PC-3 (cell line): ENCODE measurements around the gene ZNF45. TPM values are rescaled to one million over a fixed set of nuclear protein-coding genes. Genes with fewer than 3 reads are reported as not detected.

Source experiments
- ATAC-seq: fragments of 200-7000 bp; cut with Tn5 transposase; 2 replicates; pipeline ENCODE4 v1.9.1; 2020; ENCODE audit warnings: mild to moderate bottlenecking, moderate library complexity
- BruUV-seq: library from RNA; stranded (reverse); fragments of 400-500 nt; replicated peaks from 2 replicates; lab custom pipeline; 2021; lab: Mats Ljungman, UMichigan
- CTCF ChIA-PET: fragments of 300-600 bp; sonication (Branson Sonifier 250); formaldehyde crosslinking; loops from one replicate; lab custom pipeline; 2022; ENCODE audit warnings: antibody characterized with exemption; lab: Charles Lee
- POLR2A ChIA-PET: fragments of 300-600 bp; sonication (Branson Sonifier 250); formaldehyde crosslinking; loops from one replicate; lab custom pipeline; 2022; ENCODE audit warnings: antibody characterized with exemption; ENCODE audit not compliant: unreplicated experiment; lab: Charles Lee
- DNase-seq: peaks from one replicate; pipeline ENCODE4 v3.0.0-alpha.2; 2015
- H2AFZ ChIP-seq: fragments of 300-600 bp; sonication (generic); 2 replicates; pipeline ENCODE4 v1.6.0; 2016; ENCODE audit warnings: antibody characterized with exemption, low read length
- H3F3A ChIP-seq: fragments of 300-600 bp; sonication (generic); one replicate; pipeline ENCODE4 v1.6.0; 2017; ENCODE audit warnings: antibody characterized with exemption, low read length, control low read depth, mild to moderate bottlenecking; ENCODE audit not compliant: unreplicated experiment
- H3K27ac ChIP-seq: fragments of 300-600 bp; sonication (generic); 2 replicates; pipeline ENCODE4 v1.5.1; 2016; ENCODE audit warnings: mild to moderate bottlenecking, low read length
- H3K27me3 ChIP-seq: fragments of 300-600 bp; sonication (generic); 2 replicates; pipeline ENCODE4 v1.6.1; 2016; ENCODE audit warnings: low read length, mixed read lengths
- H3K36me3 ChIP-seq: fragments of 300-600 bp; sonication (generic); 2 replicates; pipeline ENCODE4 v1.6.1; 2016; ENCODE audit warnings: low read depth, mixed run types, low read length, mixed read lengths
- H3K4me1 ChIP-seq: fragments of 300-600 bp; sonication (generic); 2 replicates; pipeline ENCODE4 v1.5.1; 2016; ENCODE audit warnings: low read length; ENCODE audit not compliant: insufficient read depth
- H3K4me2 ChIP-seq: fragments of 300-600 bp; sonication (generic); 2 replicates; pipeline ENCODE4 v1.6.0; 2016; ENCODE audit warnings: low read length
- H3K4me3 ChIP-seq: fragments of 300-600 bp; sonication (generic); 2 replicates; pipeline ENCODE4 v1.5.1; 2016; ENCODE audit warnings: mild to moderate bottlenecking, low read length, mixed read lengths
- H3K79me2 ChIP-seq: fragments of 300-600 bp; sonication (generic); 2 replicates; pipeline ENCODE4 v1.6.1; 2017; ENCODE audit warnings: low read length, mixed read lengths
- H3K9ac ChIP-seq: fragments of 300-600 bp; sonication (generic); 2 replicates; pipeline ENCODE4 v1.6.0; 2016; ENCODE audit warnings: mild to moderate bottlenecking, low read length
- H3K9me2 ChIP-seq: fragments of 300-600 bp; sonication (generic); replicated peaks from 2 replicates; pipeline ENCODE4 v1.6.1; 2016; ENCODE audit warnings: mixed run types, low read length, mixed read lengths
- H3K9me3 ChIP-seq: fragments of 300-600 bp; sonication (generic); 2 replicates; pipeline ENCODE4 v1.6.1; 2016; ENCODE audit warnings: low read length, mixed read lengths
- H4K20me1 ChIP-seq: fragments of 300-600 bp; sonication (generic); 2 replicates; pipeline ENCODE4 v1.6.1; 2016; ENCODE audit warnings: low read length, mixed read lengths
- EZH2 ChIP-seq: fragments of 300-600 bp; sonication (generic); IDR thresholded peaks from one replicate; pipeline ENCODE4 v1.6.1; 2017; ENCODE audit warnings: antibody characterized with exemption, mild to moderate bottlenecking, low read length; ENCODE audit not compliant: unreplicated experiment
- EZH2phosphoT487 ChIP-seq: fragments of 300-600 bp; sonication (generic); IDR thresholded peaks from 2 replicates; pipeline ENCODE4 v1.6.1; 2018; ENCODE audit warnings: mild to moderate bottlenecking, antibody characterized with exemption, low read length, borderline replicate concordance
- intact Hi-C: fragments of 100-400 bp; cut with micrococcal nuclease; formaldehyde crosslinking; loops from 2 replicates; pipeline ENCODE4 v1.9.0; 2023
- total RNA-seq: library from RNA; depleted of rRNA; stranded (reverse); fragments of >200 nt; gene quantifications from 2 replicates; pipeline ENCODE4 v1.2.3, GENCODE V29; 2014
- TF ChIP-seq, protein P1 (sequence below): fragments of 300-600 bp; sonication (generic); conservative IDR thresholded peaks from 2 replicates; pipeline ENCODE4 v1.5.1; 2017; ENCODE audit warnings: antibody characterized with exemption, low read depth, mild to moderate bottlenecking, low read length

Gene ZNF45
- total RNA-seq, 1 experiment from 2014 or later: 5.8 TPM

- intact Hi-C loops: no loop called here
- ATAC-seq (no peak), DNase-seq (no peak)
- Histone ChIP-seq H3K79me2 (no peaks in the 10 kb centered on the region), H3K9me2 (no peaks in the 10 kb centered on the region), H3K36me3 (peaks cover 50% of the 10 kb centered on the region), H3K27ac (no peak overlapping the region), H4K20me1 (no peaks in the 10 kb centered on the region), H3K4me1 (no peaks in the 10 kb centered on the region), H3K9ac (no peak overlapping the region), H3K4me3 (no peak overlapping the region), H3K27me3 (no peaks in the 10 kb centered on the region), H3K4me2 (no peak overlapping the region), H2AFZ (no peak overlapping the region), H3K9me3 (peaks cover 14% of the 10 kb centered on the region; the same call in 1 of the 2 replicates), H3F3A (no peaks in the 10 kb centered on the region)
- BruUV-seq: TSS peak; percentile 15
- POLR2A ChIA-PET: no interaction called here
- TF ChIP-seq EZH2 (no peak), EZH2phosphoT487 (no peak)
- TF ChIP-seq, protein P1, sequence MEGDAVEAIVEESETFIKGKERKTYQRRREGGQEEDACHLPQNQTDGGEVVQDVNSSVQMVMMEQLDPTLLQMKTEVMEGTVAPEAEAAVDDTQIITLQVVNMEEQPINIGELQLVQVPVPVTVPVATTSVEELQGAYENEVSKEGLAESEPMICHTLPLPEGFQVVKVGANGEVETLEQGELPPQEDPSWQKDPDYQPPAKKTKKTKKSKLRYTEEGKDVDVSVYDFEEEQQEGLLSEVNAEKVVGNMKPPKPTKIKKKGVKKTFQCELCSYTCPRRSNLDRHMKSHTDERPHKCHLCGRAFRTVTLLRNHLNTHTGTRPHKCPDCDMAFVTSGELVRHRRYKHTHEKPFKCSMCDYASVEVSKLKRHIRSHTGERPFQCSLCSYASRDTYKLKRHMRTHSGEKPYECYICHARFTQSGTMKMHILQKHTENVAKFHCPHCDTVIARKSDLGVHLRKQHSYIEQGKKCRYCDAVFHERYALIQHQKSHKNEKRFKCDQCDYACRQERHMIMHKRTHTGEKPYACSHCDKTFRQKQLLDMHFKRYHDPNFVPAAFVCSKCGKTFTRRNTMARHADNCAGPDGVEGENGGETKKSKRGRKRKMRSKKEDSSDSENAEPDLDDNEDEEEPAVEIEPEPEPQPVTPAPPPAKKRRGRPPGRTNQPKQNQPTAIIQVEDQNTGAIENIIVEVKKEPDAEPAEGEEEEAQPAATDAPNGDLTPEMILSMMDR: no peak
- CTCF ChIA-PET: no interaction called here
These were observed 21.7 kb downstream of the ZNF45 start for GRCh38 chr19:43913383-43913782.

GRCh38 chr19:43910884-43911283 is 24.2 kb downstream of the ZNF45 start:
- intact Hi-C loops: no loop called here
- BruUV-seq: no TSS peak

DNA sequence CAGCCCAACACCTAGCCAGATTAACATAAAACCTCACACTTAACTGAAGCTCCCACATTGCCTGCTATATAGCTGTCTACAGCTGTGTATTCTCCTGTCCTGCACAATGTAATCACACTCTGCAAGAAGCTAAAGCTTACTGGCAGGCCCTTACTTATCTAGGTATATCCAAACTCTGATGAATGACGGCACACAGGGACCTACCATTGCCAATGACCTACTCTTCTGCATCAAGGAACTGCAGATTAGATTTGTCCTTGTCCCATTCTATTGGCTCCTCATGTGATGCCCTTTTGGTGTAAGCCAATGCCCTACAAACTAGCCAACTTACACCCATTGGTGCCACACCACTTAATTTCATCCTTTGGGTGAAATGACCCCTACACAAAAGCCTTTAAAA is 26.4 kb downstream of the ZNF45 start:
- no peak for TF ChIP-seq EZH2
- TF ChIP-seq, protein P1: no peak
- no peak for TF ChIP-seq EZH2phosphoT487
- ATAC-seq (no peak), DNase-seq (no peak)
- H2AFZ ChIP-seq: no peak overlapping the region
- H3K36me3 ChIP-seq: peaks cover 5% of the 10 kb centered on the region
- H3K4me2 ChIP-seq: no peak overlapping the region
- no peaks in the 10 kb centered on the region for H3K79me2 ChIP-seq
- no peak overlapping the region for H3K9ac ChIP-seq
- no peaks in the 10 kb centered on the region for H3F3A ChIP-seq
- no peak overlapping the region for H3K27ac ChIP-seq
- ChIA-PET POLR2A (no interaction called here), CTCF (no interaction called here)
- no peaks in the 10 kb centered on the region for H3K27me3 ChIP-seq
- H3K9me3 ChIP-seq: peaks cover 4% of the 10 kb centered on the region; the same call in 1 of the 2 replicates
- intact Hi-C loops: no loop called here
- H4K20me1 ChIP-seq: no peaks in the 10 kb centered on the region
- no peak overlapping the region for H3K4me3 ChIP-seq
- no peaks in the 10 kb centered on the region for H3K4me1 ChIP-seq
- no peaks in the 10 kb centered on the region for H3K9me2 ChIP-seq
- no TSS peak for BruUV-seq

More at GRCh38 chr19:43910884-43911283, 24.2 kb downstream of the ZNF45 start:
- POLR2A ChIA-PET: no interaction called here
- Histone ChIP-seq H3K9me2 (no peaks in the 10 kb centered on the region), H3K4me2 (no peak overlapping the region), H3K9me3 (peaks cover 14% of the 10 kb centered on the region; the same call in 1 of the 2 replicates), H3K4me1 (no peaks in the 10 kb centered on the region), H2AFZ (no peak overlapping the region), H3K9ac (no peak overlapping the region), H4K20me1 (no peaks in the 10 kb centered on the region), H3K4me3 (no peak overlapping the region), H3K27ac (no peak overlapping the region), H3F3A (no peaks in the 10 kb centered on the region), H3K79me2 (no peaks in the 10 kb centered on the region), H3K36me3 (peaks cover 27% of the 10 kb centered on the region), H3K27me3 (no peaks in the 10 kb centered on the region)
- ATAC-seq: no peak
- no peak for DNase-seq
- TF ChIP-seq EZH2phosphoT487: no peak
- CTCF ChIA-PET: no interaction called here
